Measurements from ENCODE around the gene CLASP2. TPM values are rescaled to one million over a fixed set of nuclear protein-coding genes. Genes with fewer than 3 reads are reported as not detected.

Gene CLASP2
- total RNA-seq, 2 donors from 2014 or later = 34.8 to 47.8 TPM

DNA sequence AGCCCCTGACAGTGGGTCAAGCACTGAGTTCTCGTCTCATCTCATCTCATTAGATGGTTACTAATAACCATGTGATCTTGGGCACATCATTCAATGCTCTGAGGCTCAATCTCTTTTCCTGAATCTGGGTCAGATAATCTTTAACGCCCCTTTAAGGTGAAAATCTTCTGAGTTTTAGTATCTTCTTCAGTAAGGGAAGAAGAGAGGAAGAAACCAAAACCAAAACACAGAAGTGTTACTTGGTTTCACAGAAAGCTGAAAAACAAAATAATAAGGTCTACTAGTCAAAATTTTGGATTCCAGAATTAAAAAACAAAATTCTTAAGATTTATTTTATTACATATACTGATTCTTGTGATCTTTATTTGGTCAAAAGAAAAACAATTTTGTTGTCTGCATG lies 78.2 kb downstream of the CLASP2 start:
- no peak for ATAC-seq
- Histone ChIP-seq H3K4me1 (peaks cover 16% of the 10 kb centered on the region), H3K36me3 (replicated peaks in 1 of 2; ENCODE audit: insufficient read depth in 1 of 2, low read depth in 2 of 2) (no peaks in the 10 kb centered on the region), H3K27ac (no peak overlapping the region), H3K27me3 (no peaks in the 10 kb centered on the region), H3K4me3 (no peak overlapping the region), H3K9me3 (no peaks in the 10 kb centered on the region)
- no peak for DNase-seq
- no peak for TF ChIP-seq POLR2A (IDR thresholded peaks at IDR 0.05)
- TF ChIP-seq, protein P1, sequence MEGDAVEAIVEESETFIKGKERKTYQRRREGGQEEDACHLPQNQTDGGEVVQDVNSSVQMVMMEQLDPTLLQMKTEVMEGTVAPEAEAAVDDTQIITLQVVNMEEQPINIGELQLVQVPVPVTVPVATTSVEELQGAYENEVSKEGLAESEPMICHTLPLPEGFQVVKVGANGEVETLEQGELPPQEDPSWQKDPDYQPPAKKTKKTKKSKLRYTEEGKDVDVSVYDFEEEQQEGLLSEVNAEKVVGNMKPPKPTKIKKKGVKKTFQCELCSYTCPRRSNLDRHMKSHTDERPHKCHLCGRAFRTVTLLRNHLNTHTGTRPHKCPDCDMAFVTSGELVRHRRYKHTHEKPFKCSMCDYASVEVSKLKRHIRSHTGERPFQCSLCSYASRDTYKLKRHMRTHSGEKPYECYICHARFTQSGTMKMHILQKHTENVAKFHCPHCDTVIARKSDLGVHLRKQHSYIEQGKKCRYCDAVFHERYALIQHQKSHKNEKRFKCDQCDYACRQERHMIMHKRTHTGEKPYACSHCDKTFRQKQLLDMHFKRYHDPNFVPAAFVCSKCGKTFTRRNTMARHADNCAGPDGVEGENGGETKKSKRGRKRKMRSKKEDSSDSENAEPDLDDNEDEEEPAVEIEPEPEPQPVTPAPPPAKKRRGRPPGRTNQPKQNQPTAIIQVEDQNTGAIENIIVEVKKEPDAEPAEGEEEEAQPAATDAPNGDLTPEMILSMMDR (IDR thresholded peaks at IDR 0.05) = no peak
- WGBS, 2 donors = 85 to 86% methylated on average over 2 of the region's 2 CpGs
- intact Hi-C loops (cut with DNase I) = no loop called here

DNA sequence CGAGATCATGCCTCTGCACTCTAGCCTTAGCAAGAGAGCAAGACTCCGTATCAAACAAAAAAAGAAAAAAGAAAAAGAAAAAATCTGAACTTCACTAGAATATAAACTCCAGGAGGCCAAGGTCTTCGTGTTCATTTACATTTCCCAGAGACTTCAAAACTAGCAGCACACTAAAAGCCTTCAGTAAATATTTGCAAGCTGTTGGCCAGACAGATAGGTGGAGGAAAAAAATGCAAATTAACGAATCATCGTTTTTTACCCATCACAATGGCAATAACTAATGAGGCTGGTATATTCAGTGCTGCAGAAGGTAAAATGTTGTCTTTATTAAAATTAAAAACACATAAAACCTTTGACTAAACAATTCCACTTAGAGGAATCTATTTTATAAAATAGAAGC lies 80.6 kb downstream of the CLASP2 start:
- TF ChIP-seq, protein P1 (IDR thresholded peaks at IDR 0.05) = no peak
- TF ChIP-seq POLR2A (IDR thresholded peaks at IDR 0.05) = no peak
- Histone ChIP-seq H3K27me3 (no peaks in the 10 kb centered on the region), H3K4me3 (no peak overlapping the region), H3K36me3 (replicated peaks in 1 of 2; ENCODE audit: insufficient read depth in 1 of 2, low read depth in 2 of 2) (no peaks in the 10 kb centered on the region), H3K27ac (no peak overlapping the region), H3K4me1 (peaks cover 16% of the 10 kb centered on the region), H3K9me3 (no peaks in the 10 kb centered on the region)
- 60 to 63% methylated on average over 5 of the region's 5 CpGs for WGBS, 2 donors
- DNase-seq (no peak), ATAC-seq (no peak)
- intact Hi-C loops (cut with DNase I) = no loop called here

DNA sequence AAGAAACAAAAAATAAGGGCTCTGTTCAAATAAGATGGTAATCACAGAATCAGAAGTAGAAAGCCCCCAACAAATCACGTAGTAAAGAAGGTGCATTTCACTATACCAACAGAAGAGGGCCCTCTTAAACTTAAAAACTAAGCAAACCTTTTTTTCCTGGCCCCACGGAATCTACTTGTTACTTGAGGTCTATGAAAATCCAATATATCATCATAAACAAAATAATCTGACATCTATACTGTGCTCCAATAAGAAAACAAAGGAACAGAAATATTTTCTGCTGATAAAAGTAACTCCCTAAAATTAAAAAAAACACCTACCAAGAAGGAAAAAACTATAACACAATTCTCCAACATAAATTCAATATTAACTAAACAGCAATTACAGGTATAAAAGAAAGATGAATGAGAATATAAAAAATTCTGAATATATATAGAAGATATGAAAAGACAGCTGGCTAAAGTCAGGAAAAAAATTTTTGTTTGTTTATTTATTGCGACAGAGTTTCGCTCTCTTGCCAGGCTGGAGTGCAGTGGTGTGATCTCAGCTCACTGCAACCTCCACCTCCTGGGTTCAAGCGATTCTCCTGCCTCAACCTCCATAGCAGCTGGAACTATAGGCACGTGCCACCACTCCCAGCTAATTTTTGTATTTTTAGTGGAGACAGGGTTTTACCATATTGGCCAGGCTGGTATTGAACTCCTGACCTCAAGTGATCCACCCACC lies 81.8 kb downstream of the CLASP2 start:
- Histone ChIP-seq H3K27me3 (no peaks in the 10 kb centered on the region), H3K4me1 (peaks cover 16% of the 10 kb centered on the region), H3K27ac (no peak overlapping the region), H3K36me3 (replicated peaks in 1 of 2; ENCODE audit: insufficient read depth in 1 of 2, low read depth in 2 of 2) (no peaks in the 10 kb centered on the region), H3K9me3 (no peaks in the 10 kb centered on the region), H3K4me3 (no peak overlapping the region)
- TF ChIP-seq POLR2A (IDR thresholded peaks at IDR 0.05) = no peak
- TF ChIP-seq, protein P1 (IDR thresholded peaks at IDR 0.05) = peak; percentile 19 to 74 (median 51)
- 43% methylated on average over 6 of the region's 6 CpGs for WGBS, 2 donors
- ATAC-seq = no peak
- DNase-seq = peak in 2 of 4 donors; percentile 15 to 37
- intact Hi-C loops (cut with DNase I) = no loop called here

DNA sequence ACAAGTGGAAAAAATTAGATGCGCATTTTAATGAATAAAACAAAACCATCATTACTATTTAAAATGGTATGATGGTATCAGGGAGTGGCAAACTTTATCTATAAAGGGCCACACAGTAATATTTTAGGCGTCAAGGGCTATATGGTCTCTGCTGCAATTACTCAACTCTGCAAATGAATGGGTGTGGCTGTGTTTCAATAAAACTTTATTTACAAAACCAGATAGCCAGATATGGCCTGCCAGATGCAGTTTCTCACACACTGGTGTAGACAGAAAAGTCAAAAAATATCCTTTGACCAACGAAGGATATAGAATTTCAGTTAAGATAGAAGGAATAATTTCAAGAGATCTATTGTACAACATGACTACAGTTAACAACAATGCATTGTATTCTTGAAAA lies 83.8 kb downstream of the CLASP2 start:
- ATAC-seq = no peak
- Histone ChIP-seq H3K4me3 (no peak overlapping the region), H3K27ac (no peak overlapping the region), H3K36me3 (replicated peaks in 1 of 2; ENCODE audit: insufficient read depth in 1 of 2, low read depth in 2 of 2) (no peaks in the 10 kb centered on the region), H3K27me3 (no peaks in the 10 kb centered on the region), H3K9me3 (no peaks in the 10 kb centered on the region), H3K4me1 (peaks cover 16% of the 10 kb centered on the region)
- TF ChIP-seq, protein P1 (IDR thresholded peaks at IDR 0.05) = no peak
- TF ChIP-seq POLR2A (IDR thresholded peaks at IDR 0.05) = no peak
- no peak for DNase-seq
- 57 to 68% methylated on average over 3 of the region's 3 CpGs for WGBS, 2 donors
- intact Hi-C loops (cut with DNase I) = loop anchor here (5.0 kb wide), 1 partner anchor 153 kb away; no protein-coding TSS in a partner anchor

DNA sequence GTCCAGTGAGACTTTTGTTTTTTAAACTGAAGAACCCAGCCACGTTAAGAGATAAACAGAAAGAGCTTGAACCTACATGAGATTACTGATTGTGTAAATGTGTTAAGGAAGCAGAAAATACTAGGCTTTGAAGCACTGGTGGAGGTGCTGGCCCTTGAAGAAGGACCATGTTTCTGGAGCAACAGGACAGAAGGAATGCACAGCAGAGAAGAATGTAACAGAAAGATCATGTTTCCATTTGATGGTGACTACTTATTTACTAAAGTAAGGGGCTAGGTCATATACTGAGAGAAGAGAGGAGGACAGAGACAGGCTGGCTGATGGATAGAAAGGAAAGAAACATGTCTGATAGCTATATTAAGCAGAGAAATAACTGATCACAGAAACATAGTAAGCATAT lies 88.8 kb downstream of the CLASP2 start:
- Histone ChIP-seq H3K9me3 (no peaks in the 10 kb centered on the region), H3K27me3 (no peaks in the 10 kb centered on the region), H3K27ac (no peak overlapping the region), H3K36me3 (replicated peaks in 1 of 2; ENCODE audit: insufficient read depth in 1 of 2, low read depth in 2 of 2) (no peaks in the 10 kb centered on the region), H3K4me3 (no peak overlapping the region), H3K4me1 (no peaks in the 10 kb centered on the region)
- TF ChIP-seq, protein P1 (IDR thresholded peaks at IDR 0.05) = no peak
- no peak for TF ChIP-seq POLR2A (IDR thresholded peaks at IDR 0.05)
- no peak for DNase-seq
- ATAC-seq = no peak
- intact Hi-C loops (cut with DNase I) = no loop called here
- 35 to 38% methylated on average over 1 of the region's 1 CpG for WGBS, 2 donors

Data from body of pancreas (tissue), 4 donors.